Islet of Langerhans (tissue), 1 donor: Measurements from ENCODE around the gene TREH.
"Not testable (repeated sequence)": the region's sequence is repeated elsewhere in the genome, so short reads cannot be mapped to it uniquely, and the experiment has no call there.

ENCODE experiments used
- FAIRE-seq: peaks from one replicate; lab custom pipeline; 2011; peaks lifted over from hg19 to GRCh38; lab: Jason Lieb, UNC

Gene TREH

DNA sequence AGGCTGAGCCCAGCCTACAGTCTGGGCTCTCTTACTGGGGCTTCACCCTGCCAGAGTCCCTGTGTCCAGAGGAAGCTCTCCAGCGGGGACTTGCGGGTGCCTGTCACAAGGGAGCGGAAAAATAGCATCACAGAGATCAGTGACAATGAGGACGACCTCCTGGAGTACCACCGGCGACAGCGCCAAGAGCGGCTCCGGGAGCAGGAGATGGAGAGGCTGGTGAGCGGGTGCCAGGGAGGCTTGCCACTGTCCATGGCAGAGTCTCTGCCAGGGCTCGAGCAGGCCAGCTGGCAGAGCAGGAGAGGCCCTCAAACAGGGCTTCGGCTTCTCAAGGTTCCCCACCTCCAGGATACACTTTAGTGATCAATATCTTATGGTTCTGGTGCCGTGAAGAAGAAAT is 51.0 kb downstream of the TREH start:
- no peak for FAIRE-seq

DNA sequence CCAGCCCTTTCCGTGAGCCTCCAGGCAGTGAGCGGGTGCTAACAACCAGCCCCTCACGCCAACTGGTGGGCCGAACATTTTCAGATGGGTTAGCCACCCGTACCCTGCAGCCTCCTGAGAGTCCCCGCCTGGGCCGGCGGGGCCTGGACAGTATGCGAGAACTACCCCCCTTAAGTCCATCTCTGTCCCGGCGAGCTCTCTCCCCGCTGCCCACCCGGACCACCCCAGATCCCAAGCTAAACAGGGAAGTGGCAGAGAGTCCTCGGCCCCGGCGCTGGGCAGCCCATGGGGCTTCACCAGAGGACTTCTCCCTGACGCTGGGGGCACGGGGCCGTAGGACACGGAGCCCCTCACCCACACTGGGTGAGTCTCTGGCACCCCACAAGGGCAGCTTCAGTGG is 51.4 kb downstream of the TREH start:
- no peak for FAIRE-seq

DNA sequence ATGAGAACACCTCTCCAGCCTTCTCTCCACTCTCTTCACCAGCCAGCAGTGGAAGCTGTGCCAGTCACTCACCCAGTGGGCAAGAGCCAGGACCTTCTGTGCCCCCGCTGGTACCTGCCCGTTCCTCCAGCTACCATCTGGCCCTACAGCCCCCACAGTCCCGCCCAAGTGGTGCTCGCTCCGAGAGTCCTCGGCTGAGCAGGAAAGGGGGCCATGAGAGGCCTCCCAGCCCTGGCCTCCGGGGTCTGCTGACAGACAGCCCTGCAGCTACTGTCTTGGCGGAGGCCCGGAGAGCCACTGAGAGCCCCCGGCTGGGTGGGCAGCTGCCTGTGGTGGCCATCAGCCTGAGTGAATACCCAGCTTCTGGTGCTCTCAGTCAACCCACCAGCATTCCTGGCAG is 51.9 kb downstream of the TREH start:
- FAIRE-seq, result no peak

DNA sequence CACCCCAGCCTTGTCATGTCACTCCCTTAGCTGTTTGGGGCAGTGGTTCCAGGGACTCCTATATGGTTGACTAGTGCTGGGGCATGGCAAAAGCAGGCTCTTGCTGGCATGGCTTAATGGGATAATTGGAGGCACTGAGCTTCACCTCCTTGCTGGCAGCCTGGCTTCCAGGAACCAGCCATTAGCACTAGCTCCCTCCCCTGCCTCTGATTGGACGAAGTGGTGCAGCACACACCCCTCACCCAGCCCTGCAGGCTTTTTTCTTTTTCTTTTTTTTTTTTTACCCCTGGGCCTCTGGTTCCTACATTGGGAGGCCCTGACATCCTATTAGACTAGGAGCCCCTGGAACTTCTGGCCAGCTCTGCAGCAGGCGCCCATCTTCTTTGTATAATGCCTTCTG is 53.5 kb downstream of the TREH start:
- no peak for FAIRE-seq

DNA sequence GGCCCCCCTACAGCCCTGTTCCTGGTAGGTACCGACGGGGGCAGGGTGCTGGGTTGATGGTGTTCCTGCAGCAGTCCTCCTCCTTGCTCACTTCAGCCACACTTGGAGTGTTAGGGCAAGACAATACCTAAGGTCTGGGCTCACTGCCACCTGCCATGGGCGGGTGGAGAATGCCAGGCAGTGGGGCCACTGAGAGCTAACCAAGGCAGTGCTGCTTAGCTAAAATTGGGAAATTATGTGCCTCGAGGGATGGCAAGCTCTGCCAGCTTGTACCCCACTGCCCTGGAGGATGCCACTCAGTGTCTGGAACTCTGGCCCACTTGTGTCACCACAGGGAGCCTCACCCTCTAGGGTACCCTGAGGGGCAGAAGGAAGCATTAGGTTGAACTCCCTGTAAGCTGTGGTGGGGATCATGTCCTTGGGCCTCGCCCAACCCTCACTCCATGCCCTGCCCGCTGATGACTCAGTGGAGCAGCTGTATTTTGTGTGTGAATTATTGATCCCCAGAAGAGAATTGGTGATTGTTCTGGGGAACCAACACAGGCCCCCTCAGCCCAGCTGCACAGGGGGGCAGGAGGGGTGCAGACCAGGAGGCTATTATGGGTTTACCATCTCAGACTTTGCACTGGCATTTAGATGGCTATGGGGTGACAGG is 54.3 kb downstream of the TREH start:
- FAIRE-seq, result no peak

DNA sequence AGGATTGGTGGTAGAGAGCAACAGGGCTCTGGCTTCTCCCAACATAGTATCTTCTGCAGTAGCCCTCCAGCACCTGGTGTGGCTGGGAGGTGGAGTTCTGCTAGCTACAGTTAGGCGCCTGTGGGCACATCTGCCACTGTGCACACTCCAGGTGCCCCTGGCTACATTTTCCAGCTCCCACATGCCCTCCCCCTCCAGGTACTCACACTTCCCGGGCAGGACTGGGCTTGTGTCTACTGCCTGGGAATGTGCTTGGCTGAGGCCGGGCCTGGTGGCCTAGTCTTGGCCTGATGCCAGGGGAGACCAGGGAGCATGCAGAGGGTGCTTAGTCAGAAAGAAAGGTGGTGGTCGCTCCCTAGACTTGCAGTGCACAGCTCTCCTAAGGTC is 56.2 kb downstream of the TREH start:
- no peak for FAIRE-seq

DNA sequence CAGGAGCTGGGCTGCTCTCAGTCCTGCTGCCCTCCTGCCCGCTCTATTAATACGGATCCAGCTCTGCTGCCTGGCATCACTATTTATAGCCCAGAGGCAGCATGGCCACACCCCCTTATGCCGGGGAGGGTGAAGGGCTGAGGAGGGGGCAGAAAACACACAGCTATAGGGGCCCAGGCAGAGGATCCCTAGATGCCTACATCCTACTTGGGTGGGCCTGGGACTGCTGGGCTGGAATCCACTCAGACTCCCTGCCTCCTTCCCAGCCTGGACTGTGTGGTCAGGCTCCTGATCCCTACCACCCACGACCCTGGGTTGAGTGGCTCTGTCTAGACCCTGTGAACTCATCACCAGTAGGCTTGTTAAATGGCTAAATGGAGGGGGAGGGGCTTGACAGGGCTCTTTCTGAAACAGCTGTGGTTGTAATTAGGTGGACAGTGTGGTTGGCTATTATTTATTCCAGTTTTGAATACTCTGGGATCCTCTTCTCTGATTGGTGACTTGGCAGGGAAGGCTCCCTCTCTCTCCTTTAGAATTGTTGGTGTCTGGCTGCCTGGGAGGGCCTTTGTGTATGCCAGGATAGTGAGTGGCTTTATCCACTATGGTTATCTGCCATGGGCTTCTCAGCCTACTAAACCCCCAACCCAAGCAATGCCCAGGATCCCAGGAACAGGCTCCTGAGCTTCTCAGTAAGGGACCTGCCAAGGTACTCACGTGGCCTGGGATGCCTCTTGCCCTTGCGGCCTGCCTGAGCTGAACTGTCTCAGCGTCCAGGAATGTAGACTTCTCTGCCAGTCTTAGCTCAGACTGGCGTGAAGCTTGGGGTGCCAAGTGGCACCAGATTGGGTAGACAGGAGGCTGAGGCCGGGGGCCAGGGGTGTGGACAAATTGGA is 56.8 kb downstream of the TREH start:
- FAIRE-seq, result no peak

DNA sequence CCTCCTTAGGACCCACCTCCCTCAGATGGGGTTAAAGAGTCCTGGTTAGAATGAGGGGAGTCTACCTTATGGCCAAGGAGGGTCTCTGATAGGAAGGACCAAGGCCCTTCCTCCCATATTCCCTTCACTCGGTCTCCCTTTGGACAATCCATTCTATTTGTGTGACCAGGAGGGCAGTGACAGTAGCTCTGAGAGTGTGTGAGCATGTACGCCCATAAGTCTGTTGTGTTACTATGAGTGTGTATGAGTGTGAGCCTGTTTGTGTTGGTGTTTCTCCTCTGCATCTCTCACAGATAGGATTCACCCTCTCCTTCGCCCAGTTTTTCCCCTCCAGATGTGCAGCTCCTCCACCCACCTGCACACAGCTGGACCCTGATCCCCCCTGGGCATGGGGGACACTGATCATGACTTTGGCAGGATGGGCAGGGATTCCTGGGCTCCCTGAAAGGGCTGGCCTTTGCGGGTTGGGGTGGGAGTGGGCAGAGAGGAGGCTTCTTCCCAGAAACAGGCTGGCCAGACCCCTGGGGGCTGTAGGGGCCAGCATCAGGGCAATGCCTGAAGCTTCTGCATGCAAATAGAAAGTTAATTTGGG is 57.6 kb downstream of the TREH start:
- no peak for FAIRE-seq

DNA sequence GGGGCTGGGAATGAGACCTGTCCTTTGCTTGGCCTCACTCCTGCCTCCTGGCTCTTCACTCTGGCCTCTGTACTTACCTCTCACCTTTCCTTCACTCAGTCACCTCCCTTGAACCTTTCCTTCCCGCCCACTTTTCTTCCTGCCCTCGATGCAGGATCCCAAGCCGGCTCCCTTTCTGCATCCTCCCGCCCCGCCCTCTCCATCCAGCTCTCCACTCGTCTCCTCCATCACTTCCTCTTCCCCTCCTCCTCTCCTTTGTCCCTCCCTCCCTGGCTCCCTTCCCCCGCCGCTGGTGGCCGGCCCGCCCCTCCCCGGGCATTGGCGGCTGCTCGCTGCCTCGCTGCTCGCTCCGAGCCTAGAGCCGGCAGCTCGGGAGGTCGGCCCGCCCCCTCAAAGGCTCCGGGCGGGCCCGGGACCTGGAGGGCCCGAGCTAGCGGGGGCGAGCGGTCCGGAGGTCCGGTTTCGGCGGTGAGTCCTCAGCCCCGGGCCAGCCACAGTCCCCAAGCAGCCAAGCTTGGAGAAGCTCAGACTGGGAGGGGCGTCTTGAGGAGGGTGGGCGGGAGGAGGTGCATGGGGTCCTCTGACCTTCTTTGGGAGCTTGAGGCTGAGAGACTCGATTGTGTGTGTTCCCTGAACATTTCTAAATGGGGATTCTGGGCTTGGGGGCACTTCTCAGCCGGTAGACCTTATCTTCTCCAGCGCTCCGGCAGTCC is 58.2 kb downstream of the TREH start:
- FAIRE-seq, result no peak

DNA sequence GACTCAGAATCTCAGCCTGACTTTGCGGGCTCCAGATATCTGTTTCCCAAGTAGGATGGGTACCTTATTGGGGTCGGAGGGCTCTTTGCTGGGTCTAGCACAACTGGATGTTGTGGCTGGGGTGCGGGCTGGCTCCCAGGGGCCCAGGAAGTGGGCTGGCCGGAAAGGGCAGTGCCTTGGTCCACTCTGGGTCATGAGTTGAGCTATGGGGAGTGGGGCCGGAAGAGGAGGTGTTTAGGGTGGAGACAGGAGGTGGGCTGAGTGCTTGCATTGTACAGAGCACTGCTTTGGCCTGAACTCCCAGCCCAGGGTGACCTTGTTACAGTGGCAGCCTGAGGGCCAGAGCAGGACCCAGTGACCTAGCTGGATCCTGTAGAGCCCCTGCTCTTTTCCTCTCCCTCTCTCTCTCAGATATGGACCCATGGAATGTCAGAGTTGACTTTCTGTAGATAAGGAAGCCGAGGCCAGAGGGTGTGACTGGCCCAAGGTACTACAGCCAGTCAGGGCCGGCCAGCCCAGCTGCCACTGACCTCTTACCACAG is 58.9 kb downstream of the TREH start:
- no peak for FAIRE-seq

DNA sequence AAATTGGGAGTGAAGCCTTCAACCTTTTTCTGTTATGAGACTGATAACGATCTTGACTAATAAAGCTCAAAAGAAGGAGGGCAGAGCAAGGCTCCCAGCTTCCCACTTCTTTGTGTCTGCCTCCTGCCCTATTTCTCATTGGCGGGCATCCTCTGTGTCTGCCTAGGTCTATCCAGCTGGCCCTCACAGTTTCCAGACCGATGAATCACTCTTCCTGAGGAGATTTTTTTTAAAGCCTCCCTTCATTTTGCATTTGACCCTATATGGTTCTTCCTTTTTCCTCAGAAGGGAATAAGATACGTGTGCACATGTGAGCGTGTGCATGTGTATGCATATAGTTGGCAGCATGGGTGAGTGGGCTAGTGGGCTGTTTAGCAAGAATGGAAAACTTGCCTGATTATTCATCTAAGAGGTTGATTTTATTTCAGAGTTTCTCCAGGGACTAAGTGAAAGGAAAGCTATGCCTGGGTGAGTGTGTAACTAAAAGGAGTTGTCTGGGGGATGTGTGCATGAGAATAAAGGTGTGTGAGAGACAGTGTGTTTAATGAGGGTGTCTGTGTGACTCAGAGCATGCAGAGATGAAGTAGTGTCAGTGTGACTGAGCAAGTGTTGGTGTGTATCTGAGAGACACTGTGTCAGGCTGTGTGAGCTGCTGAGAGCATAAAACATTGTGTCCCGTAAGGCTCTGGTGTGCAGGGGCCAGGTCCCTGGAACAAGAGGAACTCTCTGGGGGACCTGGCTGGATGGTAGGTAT is 59.8 kb downstream of the TREH start:
- no peak for FAIRE-seq

DNA sequence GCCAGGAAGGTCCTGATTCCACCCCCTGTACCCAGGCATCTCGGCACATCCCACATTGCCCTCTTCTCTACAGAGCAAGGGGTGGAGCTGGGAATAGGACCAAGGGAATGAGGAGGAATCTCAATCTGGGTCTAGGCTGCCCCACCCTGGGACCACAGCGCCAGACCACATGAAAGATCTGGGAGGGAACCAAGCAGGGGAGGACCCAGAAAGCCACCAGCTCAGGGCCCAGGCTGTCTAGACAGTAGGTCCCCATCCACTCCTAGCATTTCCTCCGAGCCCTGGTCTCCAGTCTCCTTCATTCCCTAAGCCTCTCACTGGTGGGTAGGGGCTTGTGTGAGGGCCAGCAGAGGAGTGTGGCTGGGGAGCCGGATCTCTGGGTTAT is 60.5 kb downstream of the TREH start:
- no peak for FAIRE-seq

DNA sequence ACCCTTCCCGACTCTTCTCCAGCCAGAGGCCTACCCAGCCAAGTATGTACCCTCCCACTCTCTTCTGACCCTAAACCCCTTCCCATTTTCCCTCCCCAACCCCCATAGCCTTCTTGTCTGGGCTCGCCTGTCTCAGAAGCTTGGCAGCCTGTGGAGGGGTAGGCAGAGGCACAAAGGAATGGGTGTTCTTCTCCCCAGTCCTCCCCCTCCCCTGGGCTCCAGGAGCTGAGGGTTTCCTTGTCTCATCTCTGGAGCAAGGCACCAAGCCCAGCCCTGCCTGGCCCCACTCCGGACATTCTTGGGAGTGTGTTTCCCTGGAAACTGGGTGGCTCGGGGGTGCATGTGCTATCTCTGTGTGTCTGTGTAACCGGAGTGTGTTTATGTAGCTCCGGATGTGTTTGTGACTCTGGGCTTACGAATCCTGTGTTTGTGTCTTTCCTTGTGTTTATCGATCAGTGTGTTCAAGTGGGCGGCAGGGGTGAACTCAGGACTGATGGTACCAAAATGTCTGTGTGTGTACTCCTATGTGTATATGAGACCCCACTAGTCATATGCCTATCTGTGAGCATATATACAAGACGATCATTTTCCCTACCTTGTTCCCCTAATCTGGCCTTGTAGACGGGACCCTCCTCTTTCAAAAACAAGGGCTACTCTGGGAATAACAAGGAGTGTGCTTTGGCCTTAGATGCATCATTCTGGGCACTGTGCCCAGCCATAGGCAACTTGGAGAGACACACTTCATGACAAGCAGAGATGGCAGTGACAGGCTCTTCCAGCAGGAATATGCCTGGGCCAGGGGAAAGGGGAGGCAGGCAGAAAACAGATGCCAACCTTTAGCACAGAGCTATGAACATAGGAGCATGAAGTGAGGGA is 61.1 kb downstream of the TREH start:
- no peak for FAIRE-seq

DNA sequence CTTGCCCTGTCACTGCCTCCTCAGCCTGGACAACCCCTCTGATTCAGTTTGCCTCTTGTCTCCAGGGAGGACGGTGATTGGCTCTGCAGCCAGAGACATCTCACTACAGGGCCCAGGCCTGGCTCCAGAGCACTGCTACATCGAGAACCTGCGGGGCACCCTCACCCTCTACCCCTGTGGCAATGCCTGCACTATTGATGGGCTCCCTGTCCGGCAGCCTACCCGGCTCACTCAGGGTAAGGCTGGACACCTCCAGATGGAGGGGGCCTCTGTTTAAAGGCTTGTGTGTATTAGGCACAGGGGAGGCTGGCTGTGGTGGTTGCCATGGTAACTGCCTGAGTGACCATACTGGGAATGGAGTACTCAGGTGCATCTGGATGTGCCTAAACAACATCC is 63.5 kb downstream of the TREH start:
- no peak for FAIRE-seq

DNA sequence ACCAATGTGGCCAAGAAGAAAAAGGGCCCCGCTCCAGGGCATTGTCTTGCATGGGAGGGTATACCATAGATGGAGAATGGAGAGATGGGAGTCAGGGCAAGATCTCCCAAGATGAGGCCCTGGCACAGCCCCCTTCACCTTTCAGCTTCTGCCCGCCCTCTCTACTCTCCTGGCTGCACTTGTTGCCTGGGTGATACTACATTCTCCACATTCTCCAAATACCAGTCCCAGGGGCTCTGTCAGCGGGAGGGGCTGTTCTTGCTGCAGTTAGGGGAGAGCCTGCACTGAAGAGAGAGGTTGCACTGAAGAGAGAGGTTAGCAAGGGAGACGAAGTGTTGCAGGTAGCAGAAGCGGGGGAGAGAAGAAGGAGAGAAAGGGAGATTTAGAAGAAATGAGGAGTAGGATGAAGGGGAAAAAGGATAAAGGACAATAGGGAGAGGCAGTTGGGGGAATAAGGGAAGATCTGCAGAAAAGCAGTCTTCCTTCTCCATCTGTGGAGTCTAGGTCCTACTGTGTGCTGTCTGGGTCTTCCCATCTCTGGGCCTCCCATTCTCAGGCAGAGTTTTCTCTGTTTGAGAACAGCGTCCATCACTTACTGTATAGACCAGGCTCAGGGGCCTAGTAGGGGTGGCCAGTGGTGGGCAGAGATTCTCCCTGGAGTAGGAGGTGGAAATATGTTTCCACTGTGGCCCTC is 64.0 kb downstream of the TREH start:
- FAIRE-seq, result no peak

DNA sequence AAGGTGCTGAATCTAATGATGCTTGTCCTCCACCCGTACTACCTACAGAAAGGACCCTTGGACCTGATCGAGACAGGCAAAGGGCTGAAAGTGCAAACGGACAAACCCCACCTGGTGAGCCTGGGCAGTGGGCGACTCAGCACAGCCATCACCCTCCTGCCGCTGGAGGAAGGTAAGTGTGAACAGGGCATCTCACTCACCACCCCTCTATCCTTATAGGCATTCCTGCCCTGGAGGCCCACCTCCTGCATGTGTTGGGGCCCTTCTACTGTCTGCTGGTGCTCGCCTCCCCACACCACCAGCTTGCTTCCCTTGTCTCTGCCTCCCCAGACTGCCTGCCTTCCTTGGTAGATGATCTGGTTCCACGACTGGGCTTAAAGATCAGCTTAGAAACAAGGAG is 64.9 kb downstream of the TREH start:
- no peak for FAIRE-seq

DNA sequence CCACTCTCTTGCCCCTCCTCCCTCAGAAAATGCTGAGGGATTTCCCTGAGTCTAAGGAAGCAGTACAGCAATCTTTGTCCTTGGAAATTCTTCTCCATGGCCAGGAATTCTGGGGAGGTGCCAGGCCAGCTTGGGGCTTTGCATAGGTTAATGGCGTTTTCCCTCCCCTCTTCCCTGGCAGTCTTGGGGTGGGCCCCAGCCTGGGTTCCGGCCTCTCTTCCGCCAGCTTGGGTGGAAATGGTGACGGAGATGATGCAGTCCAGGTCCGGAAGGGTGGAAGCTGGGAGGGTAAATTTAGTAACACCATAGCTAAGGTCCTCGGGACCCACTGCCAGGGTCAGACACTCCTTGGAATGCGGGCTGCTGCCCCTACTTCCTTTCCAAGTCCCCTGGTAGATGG is 67.1 kb downstream of the TREH start:
- no peak for FAIRE-seq

DNA sequence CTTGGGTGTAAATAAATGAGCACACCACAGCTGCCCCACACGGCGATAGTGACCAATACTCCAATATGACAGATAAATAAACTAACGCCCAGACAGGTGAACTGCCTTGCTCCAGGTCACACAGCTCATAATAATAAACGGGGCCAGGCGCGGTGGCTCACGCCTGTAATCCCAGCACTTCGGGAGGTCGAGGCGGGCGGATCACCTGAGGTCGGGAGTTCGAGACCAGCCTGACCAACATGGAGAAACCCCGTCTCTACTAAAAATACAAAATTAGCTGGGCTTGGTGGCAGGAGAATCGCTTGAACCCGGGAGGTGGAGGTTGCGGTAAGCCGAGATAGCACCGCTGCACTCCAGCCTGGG is 68.0 kb downstream of the TREH start:
- not testable (repeated sequence) for FAIRE-seq

DNA sequence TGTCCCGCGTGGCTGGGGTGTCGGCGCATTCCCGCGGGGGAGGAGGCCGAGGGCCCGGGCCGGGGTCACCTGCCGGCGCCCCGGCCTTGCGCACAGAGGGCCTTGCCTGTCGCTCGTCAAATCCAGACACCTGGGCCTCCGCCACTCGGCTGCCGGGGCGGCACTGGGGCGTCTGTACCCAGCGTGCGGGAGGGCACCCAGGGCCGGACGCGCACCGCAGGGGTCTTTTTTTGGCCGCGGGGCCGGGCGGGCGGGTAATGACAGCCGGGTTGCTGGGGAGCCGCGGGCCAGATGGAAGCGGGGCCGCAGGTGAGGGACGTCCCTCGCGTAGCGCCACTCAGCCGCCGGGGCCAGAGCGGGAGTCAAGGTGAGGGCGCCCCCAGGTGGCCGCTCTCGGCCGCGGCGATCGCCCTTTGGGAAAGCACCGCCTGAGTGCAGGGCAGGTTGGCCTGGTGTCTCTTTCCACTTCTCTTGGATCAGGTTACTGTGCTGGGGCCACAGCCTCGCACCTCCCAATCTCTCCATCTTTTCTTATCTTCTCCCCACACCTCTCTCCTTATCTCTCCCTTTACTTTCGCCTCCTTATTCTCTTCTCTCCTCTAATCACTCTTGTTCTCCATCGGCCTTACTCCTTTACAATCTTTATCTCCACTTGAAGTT is 68.5 kb downstream of the TREH start:
- no peak for FAIRE-seq

DNA sequence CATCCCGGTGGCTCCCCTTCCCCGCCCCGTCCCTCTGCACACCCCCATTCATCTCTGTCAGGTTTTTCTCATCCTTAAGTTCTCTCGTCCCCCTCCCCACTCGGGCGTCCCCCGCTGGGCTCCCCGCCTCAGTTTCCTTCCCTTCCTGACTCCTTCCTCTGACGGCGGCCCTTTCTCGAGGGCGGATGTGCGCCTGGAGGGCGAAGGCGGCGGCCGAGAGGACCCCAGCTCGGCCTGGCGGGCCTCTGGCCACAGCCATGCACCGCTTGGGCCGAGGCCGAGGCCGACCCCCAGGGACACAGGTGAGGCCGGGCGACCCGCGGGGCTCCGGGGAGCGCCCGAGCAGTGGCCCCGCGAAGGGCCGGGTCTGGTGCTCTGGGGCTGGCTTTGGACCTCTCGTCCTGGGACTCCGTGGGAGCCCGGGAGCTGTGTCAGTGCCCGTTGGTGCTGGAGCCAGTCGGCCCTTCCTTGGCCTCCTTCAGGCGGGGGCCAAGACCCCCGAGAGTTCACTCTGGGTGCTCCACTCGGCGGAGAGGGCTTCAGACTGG is 69.2 kb downstream of the TREH start:
- no peak for FAIRE-seq
